SK-N-SH (cell line): ENCODE data around the gene SNX1.

Experiments
- CTCF ChIP-seq: fragments of 200-600 bp; sonication (generic); IDR thresholded peaks from 2 replicates; pipeline ENCODE4 v1.6.1; 2017; ENCODE audit warnings: antibody characterized with exemption, mild to moderate bottlenecking, moderate library complexity
- EP300 ChIP-seq, 2 experiments: IDR thresholded peaks; 2 replicates each; pipeline versions ENCODE4 v1.4.0 to v1.6.1; 2012; ENCODE audit warnings: borderline replicate concordance in 1 of 2, low read depth in 1 of 2, low read length in 1 of 2
- MXI1 ChIP-seq: IDR thresholded peaks from 2 replicates; pipeline ENCODE4 v1.6.1; 2012; ENCODE audit warnings: mild to moderate bottlenecking, low read depth, low read length, improper control_type of control experiment
- POLR2AphosphoS5 ChIP-seq: IDR thresholded peaks from 2 replicates; pipeline ENCODE4 v1.6.1; 2012; ENCODE audit warnings: low read depth, low read length
- REST ChIP-seq: IDR thresholded peaks from 2 replicates; pipeline ENCODE4 v1.6.1; 2012; ENCODE audit warnings: mild to moderate bottlenecking, low read depth, low read length, moderate library complexity
- TCF12 ChIP-seq: IDR thresholded peaks from 2 replicates; pipeline ENCODE4 v1.4.0; 2012

- no peak for TF ChIP-seq CTCF
- no peak for TF ChIP-seq MXI1
- TF ChIP-seq REST, result no peak
- no peak for TF ChIP-seq TCF12
- TF ChIP-seq EP300 (IDR thresholded peaks at IDR 0.05; ENCODE audit: borderline replicate concordance in 1 of 2, low read depth in 1 of 2, low read length in 1 of 2), result no peak
- no peak for TF ChIP-seq POLR2AphosphoS5
Observed at GRCh38 chr15:64134345-64134829, 38.6 kb downstream of the SNX1 start.
